K562 (cell line): ENCODE measurements around the gene FRYL. TPM values are rescaled to one million over a fixed set of nuclear protein-coding genes. Genes with fewer than 3 reads are reported as not detected.

Source experiments
- ATAC-seq: fragments of 200-7000 bp; cut with Tn5 transposase; 3 replicates; pipeline ENCODE4 v1.9.1; 2020; ENCODE audit warnings: moderate library complexity
- BruUV-seq: library from RNA; stranded (reverse); fragments of 400-500 nt; replicated peaks from 2 replicates; lab custom pipeline; 2021; lab: Mats Ljungman, UMichigan
- CTCF ChIA-PET: fragments of 300-600 bp; formaldehyde crosslinking; extraction: SDS; loops from one replicate; lab custom pipeline; 2021; ENCODE audit warnings: low intra/inter-chr PET ratio; lab: Yijun Ruan, JAX
- POLR2A ChIA-PET: fragments of 300-600, 350-650 bp; sonication (Branson Sonifier 250); formaldehyde crosslinking; extraction: SDS; loops from one replicate; lab custom pipeline; 2021; ENCODE audit warnings: antibody characterized with exemption, inconsistent platforms; lab: Yijun Ruan, JAX
- DNase-seq, 4 experiments: peaks; one replicate each; pipeline versions ENCODE4 v3.0.0 to v3.0.0-alpha.2; 2011 to 2018; ENCODE audit warnings: low spot score in 3 of 4, mixed read lengths in 3 of 4; ENCODE audit errors: extremely low read depth in 1 of 4
- FAIRE-seq: peaks from 2 replicates; lab custom pipeline; 2011; peaks lifted over from hg19 to GRCh38; lab: Jason Lieb, UNC
- H2AFZ ChIP-seq: 2 replicates; pipeline ENCODE4 v1.6.0; 2011; ENCODE audit warnings: low read depth, low read length, control low read depth, inconsistent platforms
- H3K27ac ChIP-seq: fragments of 200-600 bp; 3 replicates; pipeline ENCODE4 v1.8.0; 2011; ENCODE audit warnings: low read depth, mild to moderate bottlenecking, control low read depth, inconsistent platforms, low read length, moderate library complexity, mixed read lengths; ENCODE audit errors: extremely low read depth
- H3K27me3 ChIP-seq, 2 experiments: fragments of 300-600 bp in 1 of 2; 2 replicates in 1 of 2; 3 replicates in 1 of 2; pipeline versions ENCODE4 v1.6.0 to v1.8.0; 2011; ENCODE audit warnings: inconsistent platforms in 2 of 2, low read length in 2 of 2, mild to moderate bottlenecking in 1 of 2, mixed read lengths in 1 of 2, moderate library complexity in 1 of 2; ENCODE audit not compliant: control insufficient read depth in 2 of 2, insufficient read depth in 2 of 2
- H3K36me3 ChIP-seq: fragments of 300-600 bp; 3 replicates; pipeline ENCODE4 v1.8.0; 2011; ENCODE audit warnings: mild to moderate bottlenecking, low read length, inconsistent platforms; ENCODE audit not compliant: control insufficient read depth, insufficient read depth
- H3K4me1 ChIP-seq, 2 experiments: fragments of 200-600 bp in 1 of 2; replicated peaks in 1 of 2; 2 replicates in 1 of 2; 3 replicates in 1 of 2; pipeline versions ENCODE4 v1.5.1 to v1.8.0; 2011; ENCODE audit warnings: inconsistent platforms in 2 of 2, low read length in 2 of 2, mild to moderate bottlenecking in 1 of 2, mixed read lengths in 1 of 2, moderate library complexity in 1 of 2; ENCODE audit not compliant: control insufficient read depth in 2 of 2, insufficient read depth in 2 of 2
- H3K4me2 ChIP-seq: 2 replicates; pipeline ENCODE4 v1.6.1; 2011; ENCODE audit warnings: low read length, control low read depth, inconsistent platforms, mixed read lengths; ENCODE audit not compliant: insufficient read depth
- H3K4me3 ChIP-seq: fragments of 200-600 bp; sonication (generic), shearing (Covaris generic); 2 replicates; pipeline ENCODE4 v1.5.1; 2016; ENCODE audit warnings: control low read depth, inconsistent platforms
- H3K79me2 ChIP-seq: fragments of 200-600 bp; 3 replicates; pipeline ENCODE4 v1.8.0; 2011; ENCODE audit warnings: low read length, inconsistent platforms; ENCODE audit not compliant: control insufficient read depth, insufficient read depth
- H3K9ac ChIP-seq, 2 experiments: 2 replicates each; pipeline versions ENCODE4 v1.6.0 to v1.6.1; 2011; ENCODE audit warnings: low read depth in 2 of 2, low read length in 2 of 2, control low read depth in 1 of 2, inconsistent platforms in 1 of 2, mild to moderate bottlenecking in 1 of 2, mixed read lengths in 1 of 2; ENCODE audit not compliant: insufficient read depth in 1 of 2
- H3K9me1 ChIP-seq: one replicate; pipeline ENCODE4 v1.6.0; 2011; ENCODE audit warnings: inconsistent platforms, mild to moderate bottlenecking, low read length, moderate library complexity; ENCODE audit not compliant: control insufficient read depth, insufficient read depth
- H3K9me3 ChIP-seq: replicated peaks from 2 replicates; pipeline ENCODE4 v1.5.1; 2011; ENCODE audit warnings: low read depth, low read length, inconsistent platforms; ENCODE audit not compliant: control insufficient read depth, insufficient read depth
- H4K20me1 ChIP-seq: replicated peaks from 2 replicates; pipeline ENCODE4 v1.6.1; 2011; ENCODE audit warnings: low read length, inconsistent platforms, mixed read lengths; ENCODE audit not compliant: control insufficient read depth, insufficient read depth
- ESRRA ChIP-seq: fragments of 450-650 bp; IDR thresholded peaks from 2 replicates; pipeline ENCODE4 v1.6.1; 2014; ENCODE audit warnings: low read depth, mild to moderate bottlenecking, moderate library complexity, borderline replicate concordance
- KLF13 ChIP-seq: fragments of 450-650 bp; IDR thresholded peaks from 2 replicates; pipeline ENCODE4 v1.6.1; 2016; ENCODE audit warnings: missing genetic modification characterization, low read depth, mild to moderate bottlenecking, missing compliant biosample characterization, moderate library complexity, borderline replicate concordance
- RAD51 ChIP-seq: fragments of 450-650 bp; IDR thresholded peaks from 2 replicates; pipeline ENCODE4 v1.7.1; 2016; ENCODE audit warnings: low read depth, mild to moderate bottlenecking, borderline replicate concordance
- TFE3 ChIP-seq: fragments of 450-650 bp; formaldehyde crosslinking; IDR thresholded peaks from 2 replicates; pipeline ENCODE4 v1.4.0; 2020; ENCODE audit warnings: mild to moderate bottlenecking, mixed read lengths
- TOE1 ChIP-seq, 2 experiments: fragments of 450-650 bp in 1 of 2; sonication (generic) in 1 of 2; formaldehyde crosslinking in 1 of 2; IDR thresholded peaks; 2 replicates each; pipeline versions ENCODE4 v1.7.1 to v1.8.0; 2016 to 2022; ENCODE audit warnings: borderline replicate concordance in 2 of 2, mild to moderate bottlenecking in 2 of 2, antibody characterized with exemption in 1 of 2, inconsistent platforms in 1 of 2, low read depth in 1 of 2, missing genetic modification reagents in 1 of 2, moderate library complexity in 1 of 2
- ZNF586 ChIP-seq: fragments of 450-650 bp; formaldehyde crosslinking; conservative IDR thresholded peaks from 2 replicates; pipeline ENCODE4 v1.4.0; 2020; ENCODE audit warnings: mild to moderate bottlenecking, moderate library complexity
- WGBS: fragments of 100-300 bp; shearing (Covaris generic); methylation state at CpG from one replicate; pipeline ENCODE4 v1.1.6; 2016; ENCODE audit warnings: low coverage, mixed read lengths; ENCODE audit not compliant: insufficient coverage; ENCODE audit errors: missing lambda C conversion rate; 5-methylcytosine and 5-hydroxymethylcytosine counted together
- in situ Hi-C: fragments of 300-500 bp; cut with MboI; formaldehyde crosslinking; loops from 4 replicates; pipeline ENCODE4 v1.15.0; 2018; ENCODE audit warnings: inconsistent platforms, mixed read lengths
- intact Hi-C: fragments of 100-400 bp; cut with micrococcal nuclease; formaldehyde crosslinking; loops from 2 replicates; pipeline ENCODE4 v1.14.2; 2022
- polyA plus RNA-seq, 8 experiments: library from polyadenylated mRNA; depleted of rRNA in 4 of 8; stranded (reverse) in 5 of 8; unstranded in 3 of 8; fragments of >200 nt; fragmentation: Nextera tagmentation in 2 of 8; fragmentation: Illumina TruSeq in 1 of 8; extraction: Ambion mirVana in 2 of 8; extraction: Trizol in 1 of 8; gene quantifications; 2 replicates each; pipeline versions ENCODE4 v1.2.1 to v1.2.3, GENCODE V29; 2011 to 2014; ENCODE audit warnings: inconsistent platforms in 1 of 8, missing spikeins in 1 of 8
- total RNA-seq, 7 experiments: library from RNA; depleted of rRNA in 6 of 7; stranded (reverse); fragments of >200 nt in 6 of 7; fragmentation: Illumina TruSeq in 2 of 7; extraction: Trizol in 2 of 7; gene quantifications; 2 replicates each; pipeline versions ENCODE4 v1.2.1 to v1.2.3, GENCODE V29; 2011 to 2021; ENCODE audit warnings: low replicate concordance in 1 of 7

FRYL gene
- total and polyA plus RNA-seq, 9 of the 15 experiments (the other 6 are each of a cell fraction or from before 2014, with no cell fraction given): 7.2 to 34.9 (median 15.9) TPM

GRCh38 chr4:48570646-48571220 lies 209.3 kb downstream of the FRYL start:
- ATAC-seq: no peak
- ChIA-PET POLR2A (interaction anchor here (0.6 kb wide), 1 partner anchor 940 kb away, joined by 3 read pairs; no protein-coding TSS in a partner anchor), CTCF (no interaction called here)
- H3K9me3 ChIP-seq: no peaks in the 10 kb centered on the region
- no peaks in the 10 kb centered on the region for H3K9me1 ChIP-seq
- intact Hi-C loops: no loop called here
- H3K4me2 ChIP-seq: no peak overlapping the region
- H3K79me2 ChIP-seq: no peaks in the 10 kb centered on the region
- 95% methylated on average over 9 of the region's 9 CpGs for WGBS
- no TSS peak for BruUV-seq
- in situ Hi-C loops: no loop called here
- H3K27me3 ChIP-seq: no peaks in the 10 kb centered on the region
- no peak overlapping the region for H2AFZ ChIP-seq
- no peaks in the 10 kb centered on the region for H4K20me1 ChIP-seq
- H3K4me1 ChIP-seq: no peaks in the 10 kb centered on the region
- no peak overlapping the region for H3K9ac ChIP-seq
- H3K36me3 ChIP-seq: peaks cover 37% of the 10 kb centered on the region; the same call in 2 of the 3 replicates
- H3K4me3 ChIP-seq: no peak overlapping the region
- no peak overlapping the region for H3K27ac ChIP-seq
- TF ChIP-seq ESRRA: no peak
- peak; percentile 36; the same call in 1 of the 2 replicates for TF ChIP-seq RAD51
- TF ChIP-seq TFE3: peak; percentile 87
- TF ChIP-seq TOE1 (IDR thresholded peaks at IDR 0.05; ENCODE audit: borderline replicate concordance): peak; percentile 38; the same call in 1 of the 2 replicates
- TF ChIP-seq TOE1 (CRISPR knock-in tag; IDR thresholded peaks at IDR 0.05; ENCODE audit: borderline replicate concordance, low read depth): no peak
- TF ChIP-seq ZNF586 (CRISPR knock-in tag): no peak
- TF ChIP-seq KLF13 (tag): no peak
- DNase-seq: no peak
- peak; percentile 48 for FAIRE-seq
